OCI-LY7 (cell line): Measurements from ENCODE around the gene UBE2Q1. TPM values are rescaled to one million over a fixed set of nuclear protein-coding genes. Genes with fewer than 3 reads are reported as not detected.

Source experiments
- BruUV-seq: library from RNA; stranded (reverse); fragments of 400-500 nt; replicated peaks from 2 replicates; lab custom pipeline; 2021; lab: Mats Ljungman, UMichigan
- CTCF ChIA-PET: fragments of 300-600 bp; sonication (Branson Sonifier 250); formaldehyde crosslinking; loops from one replicate; lab custom pipeline; 2022; ENCODE audit warnings: antibody characterized with exemption; ENCODE audit not compliant: unreplicated experiment; lab: Charles Lee
- POLR2A ChIA-PET: fragments of 300-600 bp; sonication (Branson Sonifier 250); formaldehyde crosslinking; loops from one replicate; lab custom pipeline; 2022; ENCODE audit warnings: antibody characterized with exemption; lab: Charles Lee
- DNase-seq: peaks from one replicate; pipeline ENCODE4 v3.0.0-alpha.2; 2015; ENCODE audit warnings: low spot score
- H2AFZ ChIP-seq: fragments of 200-600 bp; sonication (generic), shearing (Covaris generic); 2 replicates; pipeline ENCODE4 v1.6.1; 2014; ENCODE audit warnings: mild to moderate bottlenecking, antibody characterized with exemption, low read length, moderate library complexity
- H3K27ac ChIP-seq: fragments of 200-600 bp; sonication (generic); 2 replicates; pipeline ENCODE4 v1.5.1; 2014; ENCODE audit warnings: mixed run types, low read depth, mild to moderate bottlenecking, moderate library complexity, low read length, inconsistent platforms; ENCODE audit not compliant: poor library complexity, severe bottlenecking
- H3K36me3 ChIP-seq: fragments of 200-600 bp; sonication (generic); 2 replicates; pipeline ENCODE4 v1.6.1; 2014; ENCODE audit warnings: mild to moderate bottlenecking, antibody characterized with exemption, low read length, moderate library complexity, mixed read lengths; ENCODE audit not compliant: insufficient read depth
- H3K4me1 ChIP-seq: fragments of 200-600 bp; sonication (generic); 2 replicates; pipeline ENCODE4 v1.5.1; 2014; ENCODE audit warnings: mild to moderate bottlenecking, low read length; ENCODE audit not compliant: insufficient read depth, poor library complexity, severe bottlenecking
- H3K4me2 ChIP-seq: fragments of 200-600 bp; sonication (generic); 2 replicates; pipeline ENCODE4 v1.6.1; 2014; ENCODE audit warnings: mild to moderate bottlenecking, low read length
- H3K4me3 ChIP-seq: fragments of 200-600 bp; sonication (generic); 2 replicates; pipeline ENCODE4 v1.5.1; 2014; ENCODE audit warnings: mild to moderate bottlenecking, low read depth, low read length; ENCODE audit not compliant: poor library complexity, severe bottlenecking
- H3K79me2 ChIP-seq: fragments of 200-600 bp; sonication (generic); 2 replicates; pipeline ENCODE4 v1.6.1; 2016; ENCODE audit warnings: low read depth, mild to moderate bottlenecking, low read length, moderate library complexity, mixed read lengths; ENCODE audit not compliant: insufficient read depth
- H3K9me2 ChIP-seq: fragments of 200-600 bp; sonication (generic); 2 replicates; pipeline ENCODE4 v1.6.1; 2016; ENCODE audit warnings: mild to moderate bottlenecking, low read length, mixed read lengths; ENCODE audit not compliant: insufficient read depth
- H3K9me3 ChIP-seq: fragments of 200-600 bp; sonication (generic); 2 replicates; pipeline ENCODE4 v1.6.1; 2014; ENCODE audit warnings: mild to moderate bottlenecking, mixed run types, low read length, mixed read lengths
- H4K20me1 ChIP-seq: fragments of 200-600 bp; sonication (generic); 2 replicates; pipeline ENCODE4 v1.6.1; 2014; ENCODE audit warnings: mild to moderate bottlenecking, antibody characterized with exemption, low read length, moderate library complexity, mixed read lengths; ENCODE audit not compliant: insufficient read depth
- CTCF ChIP-seq: fragments of 200-600 bp; sonication (generic); conservative IDR thresholded peaks from 2 replicates; pipeline ENCODE4 v1.5.1; 2014; ENCODE audit warnings: mild to moderate bottlenecking, antibody characterized with exemption, low read length, moderate library complexity, mixed read lengths
- EZH2phosphoT487 ChIP-seq: fragments of 200-600 bp; sonication (generic); IDR thresholded peaks from 2 replicates; pipeline ENCODE4 v1.6.1; 2018; ENCODE audit warnings: low read depth, borderline replicate concordance, mild to moderate bottlenecking, mixed run types, antibody characterized with exemption, low read length, moderate library complexity, mixed read lengths
- intact Hi-C: fragments of 100-400 bp; cut with micrococcal nuclease; formaldehyde crosslinking; loops from one replicate; pipeline ENCODE4 v1.10.0; 2022; ENCODE audit not compliant: unreplicated experiment
- total RNA-seq, 2 experiments: library from RNA; depleted of rRNA in 1 of 2; stranded (reverse); fragments of >200 nt in 1 of 2; shearing (Covaris generic) in 1 of 2; gene quantifications; 2 replicates each; pipeline ENCODE4 v1.2.3, GENCODE V29; 2014 to 2022

Gene UBE2Q1
- total RNA-seq, 2 experiments from 2014 or later = 34.6 to 84.5 TPM

GRCh38 chr1:154607106-154607608 lies 48.7 kb upstream of the UBE2Q1 start:
- peak; percentile 13 for DNase-seq
- H3K9me2 ChIP-seq = no peaks in the 10 kb centered on the region
- TSS peak; percentile 70 for BruUV-seq
- peak overlapping the region; percentile 81 for H3K27ac ChIP-seq
- peak overlapping the region; percentile 100 for H3K4me2 ChIP-seq
- peaks cover 13% of the 10 kb centered on the region for H4K20me1 ChIP-seq
- peak overlapping the region; percentile 81 for H3K4me3 ChIP-seq
- intact Hi-C loops = loop anchor here (5.0 kb wide), 2 partner anchors 255 to 455 kb away; partner anchors contain the start of gene EFNA4
- H3K36me3 ChIP-seq = peaks cover 25% of the 10 kb centered on the region
- peaks cover 43% of the 10 kb centered on the region for H3K4me1 ChIP-seq
- ChIA-PET POLR2A (interaction anchor here (1.3 kb wide), 2 partner anchors 20 to 47 kb away, joined by 4 read pairs; no protein-coding TSS in a partner anchor), CTCF (interaction anchor here (0.6 kb wide), 1 partner anchor 272 kb away, joined by 4 read pairs; no protein-coding TSS in a partner anchor)
- no peak for TF ChIP-seq EZH2phosphoT487
- no peak for TF ChIP-seq CTCF
- H3K9me3 ChIP-seq = no peaks in the 10 kb centered on the region
- H3K79me2 ChIP-seq = peaks cover 96% of the 10 kb centered on the region
- H2AFZ ChIP-seq = peak overlapping the region; percentile 44; the same call in 1 of the 2 replicates

DNA sequence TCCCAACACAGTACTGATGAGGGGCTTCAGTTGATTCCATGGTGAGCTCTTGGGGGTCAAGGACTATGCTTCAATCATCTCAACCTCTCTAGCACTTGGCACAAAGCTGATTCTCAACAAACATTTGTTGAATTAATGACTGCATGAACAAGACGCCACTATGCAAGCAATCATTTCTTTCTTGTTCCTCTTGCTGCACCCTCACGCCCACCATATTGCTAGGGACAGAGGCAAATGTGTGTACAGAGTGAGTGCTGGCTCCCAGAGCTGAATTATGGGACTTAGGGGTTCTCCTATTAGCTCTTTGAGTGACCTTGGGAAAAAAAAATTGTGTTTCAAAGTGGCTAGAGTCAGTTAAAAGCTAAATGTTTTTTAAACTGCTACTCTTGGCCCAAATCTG lies 47.1 kb upstream of the UBE2Q1 start:
- no peaks in the 10 kb centered on the region for H3K9me3 ChIP-seq
- CTCF ChIA-PET = no interaction called here
- no peaks in the 10 kb centered on the region for H3K9me2 ChIP-seq
- no peak for DNase-seq
- H3K79me2 ChIP-seq = peaks cover 98% of the 10 kb centered on the region
- peaks cover 43% of the 10 kb centered on the region for H3K4me1 ChIP-seq
- TF ChIP-seq EZH2phosphoT487 (no peak), CTCF (no peak)
- H3K4me3 ChIP-seq = no peak overlapping the region
- no peak overlapping the region for H3K27ac ChIP-seq
- intact Hi-C loops = loop anchor here (5.0 kb wide), 2 partner anchors 257 to 457 kb away; partner anchors contain the start of gene EFNA4
- H4K20me1 ChIP-seq = peaks cover 13% of the 10 kb centered on the region
- no peak overlapping the region for H3K4me2 ChIP-seq
- POLR2A ChIA-PET = interaction anchor here (0.6 to 1.2 kb wide), 6 partner anchors 10 to 84 kb away, joined by 3 to 5 read pairs (median 4); no protein-coding TSS in a partner anchor
- peaks cover 42% of the 10 kb centered on the region for H3K36me3 ChIP-seq
- no TSS peak for BruUV-seq
- H2AFZ ChIP-seq = no peak overlapping the region

DNA sequence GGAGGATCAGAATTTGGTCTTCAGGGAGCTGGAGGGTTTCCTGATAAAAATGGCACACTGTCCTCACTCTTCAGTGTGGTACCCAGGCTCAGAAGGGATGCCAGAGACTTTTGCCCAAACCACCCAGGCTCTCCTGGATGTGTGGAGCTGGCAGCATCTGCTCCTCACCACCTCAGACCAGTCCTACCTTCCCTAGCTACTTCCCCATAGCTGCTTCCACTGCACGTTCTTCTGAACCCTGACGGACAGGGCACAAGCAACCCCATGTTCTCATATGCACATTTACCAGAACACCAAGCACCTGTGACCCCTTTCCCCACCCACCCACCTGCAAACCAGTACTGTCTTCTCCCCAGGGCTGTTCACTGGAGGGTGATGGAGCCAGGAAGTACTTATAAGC lies 44.9 kb upstream of the UBE2Q1 start:
- no TSS peak for BruUV-seq
- TF ChIP-seq EZH2phosphoT487 (no peak), CTCF (no peak)
- peaks cover 27% of the 10 kb centered on the region for H3K4me1 ChIP-seq
- CTCF ChIA-PET = no interaction called here
- peaks cover 60% of the 10 kb centered on the region for H3K36me3 ChIP-seq
- H2AFZ ChIP-seq = no peak overlapping the region
- POLR2A ChIA-PET = no interaction called here
- peaks cover 80% of the 10 kb centered on the region for H3K79me2 ChIP-seq
- H3K4me3 ChIP-seq = no peak overlapping the region
- H3K4me2 ChIP-seq = no peak overlapping the region
- H3K9me2 ChIP-seq = no peaks in the 10 kb centered on the region
- H3K9me3 ChIP-seq = no peaks in the 10 kb centered on the region
- no peak overlapping the region for H3K27ac ChIP-seq
- peak; percentile 10 for DNase-seq
- intact Hi-C loops = no loop called here
- H4K20me1 ChIP-seq = peaks cover 18% of the 10 kb centered on the region
